ENCODE measurements around the gene OSGEP. TPM values are rescaled to one million over a fixed set of nuclear protein-coding genes. Genes with fewer than 3 reads are reported as not detected.

Gene OSGEP
- total RNA-seq, 1 donor from 2014 or later = 24.6 TPM

- no peak overlapping the region for H3K4me3 ChIP-seq (ENCODE audit: low read depth, low read length)
- DNase-seq (ENCODE audit: low read depth) = no peak
- no peak for TF ChIP-seq CTCF (conservative IDR thresholded peaks at IDR 0.05; ENCODE audit: low read depth, low read length)
Measured at GRCh38 chr14:20441461-20441860, 13.2 kb downstream of the OSGEP start.

GRCh38 chr14:20440882-20441281 is 13.7 kb downstream of the OSGEP start:
- peak; percentile 4 for TF ChIP-seq CTCF (conservative IDR thresholded peaks at IDR 0.05; ENCODE audit: low read depth, low read length)
- H3K4me3 ChIP-seq (ENCODE audit: low read depth, low read length) = no peak overlapping the region
- no peak for DNase-seq (ENCODE audit: low read depth)

DNA sequence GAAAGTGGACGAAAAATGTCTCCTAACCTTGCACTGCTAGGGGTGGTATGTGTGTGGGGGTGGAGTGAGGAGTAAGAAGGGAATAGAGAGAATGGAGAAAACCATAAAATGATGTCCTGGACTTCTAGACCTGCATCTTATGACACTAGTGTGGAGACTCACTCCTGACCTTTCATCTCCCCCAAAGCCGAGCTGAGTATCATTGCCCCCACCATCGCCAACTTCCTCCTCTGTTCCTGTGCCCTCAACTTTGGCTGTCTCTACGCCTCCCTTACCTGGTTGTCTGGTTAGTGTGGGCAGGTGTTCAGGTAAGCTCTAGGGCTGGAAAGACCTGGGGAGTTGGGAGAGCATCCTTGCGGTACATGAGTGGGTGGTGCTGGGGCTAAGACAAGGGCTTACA is 14.1 kb downstream of the OSGEP start:
- DNase-seq (ENCODE audit: low read depth) = no peak
- no peak for TF ChIP-seq CTCF (conservative IDR thresholded peaks at IDR 0.05; ENCODE audit: low read depth, low read length)
- no peak overlapping the region for H3K4me3 ChIP-seq (ENCODE audit: low read depth, low read length)

DNA sequence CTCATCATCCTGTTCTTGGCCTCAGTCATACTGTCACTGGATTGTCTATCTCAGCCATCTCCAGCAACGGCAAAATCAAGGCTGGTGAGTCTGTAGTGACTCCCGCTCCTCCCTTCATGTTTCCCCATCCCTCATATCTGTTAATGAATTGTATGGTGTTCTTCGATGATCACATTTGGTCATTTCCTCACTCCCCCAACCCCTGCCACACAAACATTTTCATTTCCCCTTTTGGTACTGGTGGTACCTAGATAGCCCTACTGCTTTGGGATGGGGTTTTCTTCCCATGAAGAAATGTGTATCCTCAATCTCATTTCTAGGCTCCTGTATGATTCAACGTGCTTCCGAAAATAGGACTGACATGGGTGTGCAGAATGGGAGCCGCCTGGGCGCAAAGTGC is 15.9 kb downstream of the OSGEP start:
- no peak for TF ChIP-seq CTCF (conservative IDR thresholded peaks at IDR 0.05; ENCODE audit: low read depth, low read length)
- H3K4me3 ChIP-seq (ENCODE audit: low read depth, low read length) = no peak overlapping the region
- DNase-seq (ENCODE audit: low read depth) = no peak

GRCh38 chr14:20436363-20436755 is 18.3 kb downstream of the OSGEP start:
- no peak for TF ChIP-seq CTCF (conservative IDR thresholded peaks at IDR 0.05; ENCODE audit: low read depth, low read length)
- no peak for DNase-seq (ENCODE audit: low read depth)
- no peak overlapping the region for H3K4me3 ChIP-seq (ENCODE audit: low read depth, low read length)

- H3K4me3 ChIP-seq (ENCODE audit: low read depth, low read length) = peak within 1 kb of the TSS; percentile 37
- DNase-seq (ENCODE audit: low read depth) = no peak
- no peak for TF ChIP-seq CTCF (conservative IDR thresholded peaks at IDR 0.05; ENCODE audit: low read depth, low read length)
Measured at GRCh38 chr14:20435582-20436362, 18.8 kb downstream of the OSGEP start, which contains the start of gene KLHL33. TSS of gene KLHL33 (minus strand) at chr14:20436166. CDS start at chr14:20435811, 355 bp downstream.

All from epithelial cell of proximal tubule (primary cell).